Erythroblast (primary cell): Measurements from ENCODE around the gene CNST.

Source experiments
- GATA1 ChIP-seq: IDR thresholded peaks from 2 replicates; pipeline ENCODE4 v1.6.1; 2011; ENCODE audit warnings: low read depth, mild to moderate bottlenecking, control low read depth, low read length, moderate library complexity
- POLR2A ChIP-seq: IDR thresholded peaks from 2 replicates; pipeline ENCODE4 v1.6.1; 2011; ENCODE audit warnings: mild to moderate bottlenecking, low read length

DNA sequence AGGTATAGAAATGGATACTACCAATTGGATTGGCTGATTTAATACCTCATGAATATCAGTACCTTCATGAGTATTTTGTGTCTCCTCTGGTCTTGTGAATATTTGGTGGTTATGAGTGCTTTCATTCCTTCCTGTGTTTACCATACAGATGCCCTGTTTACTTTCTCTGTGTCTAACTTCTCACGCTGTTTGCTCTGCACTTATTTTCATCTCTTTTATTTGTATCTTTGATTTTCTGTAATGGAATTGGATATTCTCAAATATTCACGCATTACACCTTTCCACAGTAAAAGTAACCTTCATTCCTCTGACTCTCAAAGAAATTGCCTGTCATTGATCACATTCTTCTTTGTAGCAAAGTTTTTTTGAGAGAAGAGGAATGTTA lies 16.8 kb downstream of the CNST start:
- TF ChIP-seq POLR2A (no peak), GATA1 (no peak)
